GM19467 (cell line): Measurements from ENCODE around the gene CRYL1.
"Not testable (repeated sequence)": the region's sequence is repeated elsewhere in the genome, so short reads cannot be mapped to it uniquely, and the experiment has no call there.

ENCODE experiments used
- ATAC-seq: cut with Tn5 transposase; IDR thresholded peaks from one replicate; pipeline ENCODE4 v1.9.1; 2021; ENCODE audit warnings: mild to moderate bottlenecking, moderate library complexity; ENCODE audit not compliant: unreplicated experiment

Gene CRYL1

DNA sequence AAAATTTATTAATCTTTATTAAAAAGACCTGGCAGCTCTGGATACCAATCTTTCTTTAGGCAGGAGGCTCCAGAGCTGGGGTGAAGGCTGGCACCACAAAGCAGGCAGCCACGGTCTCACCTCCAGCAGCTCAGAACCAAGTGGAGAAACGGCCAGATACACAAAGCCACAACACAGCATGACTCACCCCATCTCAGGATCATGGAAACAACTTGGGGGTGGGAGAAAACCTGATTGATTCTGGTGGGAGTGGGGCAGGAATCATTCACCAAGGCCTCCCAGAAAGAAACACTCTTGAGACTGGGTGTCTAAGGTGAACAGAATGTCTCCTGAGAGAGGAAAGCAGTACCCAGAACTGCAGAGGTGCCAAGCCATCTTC is 64.2 kb downstream of the CRYL1 start:
- ATAC-seq = no peak

DNA sequence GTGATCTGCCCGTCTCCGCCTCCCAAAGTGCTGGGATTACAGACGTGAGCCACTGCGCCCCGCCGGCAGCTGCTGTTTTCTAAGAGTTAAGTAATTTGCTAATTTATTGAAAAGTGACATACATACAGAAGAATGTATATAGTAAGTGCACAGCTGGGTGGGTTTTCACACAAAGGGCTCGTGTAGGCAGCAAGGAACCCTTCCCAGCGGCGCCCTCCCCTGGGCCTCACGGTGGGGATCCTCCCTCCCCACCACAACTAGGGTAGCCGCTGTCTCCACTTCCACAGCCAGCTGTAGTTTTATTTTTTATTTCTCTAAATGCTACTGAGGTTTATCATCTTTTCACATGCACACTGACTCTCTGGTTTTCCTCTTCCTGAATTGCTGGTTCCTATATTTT is 64.9 kb downstream of the CRYL1 start:
- ATAC-seq = no peak

DNA sequence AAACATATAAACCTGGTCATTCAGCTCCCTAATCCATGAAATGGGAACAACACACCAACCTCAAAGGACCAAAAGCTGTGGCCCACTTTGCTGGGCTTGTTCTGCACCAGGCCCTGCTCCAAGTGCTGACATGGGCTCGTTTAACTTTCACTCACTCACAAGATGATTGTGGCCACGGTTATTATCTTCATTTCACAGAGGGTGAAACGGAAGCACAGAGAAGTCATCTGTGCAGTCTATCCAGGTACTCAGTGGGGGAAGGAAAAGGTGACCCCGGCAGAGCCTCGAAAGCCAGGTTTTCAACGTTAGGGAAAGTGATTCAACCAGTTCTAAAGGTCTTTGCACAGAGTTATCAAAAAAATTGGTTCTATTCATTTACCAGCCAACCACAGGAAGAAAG is 68.0 kb downstream of the CRYL1 start:
- no peak for ATAC-seq

GRCh38 chr13:20456737-20457136 is 68.9 kb downstream of the CRYL1 start:
- no peak for ATAC-seq

GRCh38 chr13:20451397-20451796 is 74.3 kb downstream of the CRYL1 start:
- ATAC-seq = no peak

GRCh38 chr13:20448470-20448869 is 77.2 kb downstream of the CRYL1 start:
- ATAC-seq = no peak

DNA sequence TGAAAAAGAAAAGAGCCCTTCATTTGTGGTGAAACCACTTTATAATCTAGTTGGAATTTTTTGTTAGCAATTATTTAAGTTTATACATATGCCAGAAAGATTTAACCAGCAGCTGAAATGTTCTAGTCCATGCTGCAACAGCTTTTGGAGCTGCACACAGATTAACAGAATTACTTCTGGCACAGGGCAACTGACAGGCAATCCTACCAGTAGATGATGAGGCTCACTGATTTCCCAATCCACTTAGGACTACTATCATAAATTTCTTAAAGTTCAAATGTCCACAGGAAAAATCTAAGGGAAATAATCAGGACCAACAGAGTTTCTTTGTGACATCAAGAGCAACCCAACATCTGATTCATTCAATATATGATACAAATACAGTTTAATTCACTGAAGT is 78.8 kb downstream of the CRYL1 start:
- ATAC-seq = no peak

GRCh38 chr13:20446405-20446804 is 79.3 kb downstream of the CRYL1 start:
- ATAC-seq = no peak

DNA sequence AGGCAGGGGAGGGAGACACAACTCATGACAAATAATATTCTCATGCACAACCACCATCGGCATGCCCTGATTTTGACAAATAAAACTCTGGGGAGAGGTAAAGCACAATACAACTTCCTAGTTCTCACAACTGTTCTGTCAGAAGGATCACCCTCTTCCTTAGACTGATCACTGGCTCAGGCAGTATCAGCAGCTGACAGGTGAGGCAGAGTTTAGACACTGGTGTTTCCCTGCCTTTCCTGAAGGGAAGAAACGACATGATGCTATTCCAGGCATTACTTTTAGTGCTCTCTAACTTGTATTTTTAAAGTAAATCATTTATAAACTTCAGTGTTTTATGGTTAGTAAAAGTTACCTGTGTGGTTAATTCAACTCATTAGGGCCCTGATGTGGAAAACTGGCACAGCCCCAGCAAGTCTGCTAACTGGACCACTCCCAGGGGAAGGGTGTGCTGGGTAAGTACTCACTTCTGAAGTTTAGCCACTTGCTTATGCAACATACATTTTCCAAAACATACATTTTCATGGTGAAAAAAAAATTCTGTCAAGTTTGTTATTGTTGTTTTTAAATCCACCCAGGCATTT is 82.8 kb downstream of the CRYL1 start:
- ATAC-seq = no peak

DNA sequence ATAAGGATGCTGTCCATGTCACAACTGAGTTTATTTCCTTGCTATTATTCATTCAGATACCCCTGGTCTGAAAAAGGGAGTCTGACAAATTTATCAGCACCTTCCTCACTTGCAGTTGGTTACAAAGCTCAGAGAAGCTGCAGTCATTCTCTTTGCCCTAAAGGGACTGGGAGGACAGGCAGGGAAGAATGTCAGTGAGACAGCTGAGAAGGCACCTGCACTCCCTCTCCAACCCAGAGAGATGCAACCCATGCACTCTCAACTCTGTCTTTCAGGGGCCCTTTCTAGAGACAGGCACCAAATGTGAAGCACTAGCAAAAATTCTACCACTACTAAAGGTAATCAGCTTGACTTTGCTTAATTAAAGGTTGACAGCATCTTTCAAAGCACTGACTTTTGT is 83.3 kb downstream of the CRYL1 start:
- no peak for ATAC-seq

DNA sequence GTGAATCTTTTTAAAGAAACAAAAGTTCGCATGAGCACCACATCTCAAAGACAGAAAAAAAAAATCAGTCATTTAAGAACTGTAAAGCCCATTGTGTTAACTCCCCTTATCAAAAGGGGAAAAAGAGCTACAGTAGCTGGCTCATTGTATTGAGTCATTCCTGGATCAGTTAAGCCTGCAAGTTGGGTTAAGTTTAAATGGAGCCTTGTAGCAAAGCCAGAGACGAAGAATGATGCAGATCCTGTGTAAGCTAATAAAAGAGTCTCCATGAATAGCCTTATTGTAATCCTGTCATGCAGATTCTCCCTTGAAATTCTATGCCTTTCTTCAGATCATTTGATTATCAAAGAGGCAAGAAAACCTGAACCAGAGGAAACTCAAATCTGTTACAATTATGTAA is 83.8 kb downstream of the CRYL1 start:
- no peak for ATAC-seq

- ATAC-seq = no peak
These were observed 84.6 kb downstream of the CRYL1 start for GRCh38 chr13:20441056-20441455.

- no peak for ATAC-seq
These were observed 86.4 kb downstream of the CRYL1 start for GRCh38 chr13:20439261-20439660.

DNA sequence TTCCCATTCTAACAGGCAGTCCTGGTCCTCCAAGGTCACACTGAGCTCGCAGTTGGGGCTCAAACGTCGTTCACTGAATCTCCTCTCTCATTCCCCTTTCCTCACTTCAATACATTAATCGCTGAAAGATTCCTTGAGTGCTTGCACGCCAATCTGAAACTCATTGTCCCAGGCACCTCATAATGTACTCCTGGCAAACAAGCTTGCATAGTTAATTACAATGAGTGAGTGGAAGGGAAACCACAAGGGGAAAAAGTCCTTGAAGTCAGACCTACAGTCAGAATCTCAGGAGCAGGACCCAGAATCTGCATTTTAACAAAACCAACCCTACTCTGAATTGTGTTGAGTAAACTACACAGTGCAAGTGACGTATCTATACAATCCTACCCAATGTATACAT is 86.9 kb downstream of the CRYL1 start:
- ATAC-seq = no peak

DNA sequence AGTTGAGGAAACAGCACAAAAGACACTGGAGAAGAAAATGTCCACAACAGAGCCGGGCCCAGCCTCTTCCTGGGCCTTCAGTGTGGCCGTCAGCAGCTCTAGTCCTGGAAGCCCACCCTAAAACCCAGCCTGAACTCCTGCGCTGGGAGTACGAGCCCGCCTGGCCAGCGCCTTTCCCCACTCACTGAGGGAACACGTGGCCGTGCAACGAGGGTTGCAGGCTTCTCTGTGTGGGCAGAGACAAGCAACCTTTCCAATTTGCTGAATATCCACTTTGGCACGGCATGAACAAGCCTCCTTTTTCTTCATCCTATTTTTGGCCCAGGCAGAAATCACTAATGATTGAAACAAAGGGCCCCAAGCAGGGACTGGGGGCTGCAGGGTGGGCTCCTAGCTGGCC is 89.2 kb downstream of the CRYL1 start:
- no peak for ATAC-seq

- ATAC-seq = no peak
These were observed 89.9 kb downstream of the CRYL1 start for GRCh38 chr13:20435616-20436368.

DNA sequence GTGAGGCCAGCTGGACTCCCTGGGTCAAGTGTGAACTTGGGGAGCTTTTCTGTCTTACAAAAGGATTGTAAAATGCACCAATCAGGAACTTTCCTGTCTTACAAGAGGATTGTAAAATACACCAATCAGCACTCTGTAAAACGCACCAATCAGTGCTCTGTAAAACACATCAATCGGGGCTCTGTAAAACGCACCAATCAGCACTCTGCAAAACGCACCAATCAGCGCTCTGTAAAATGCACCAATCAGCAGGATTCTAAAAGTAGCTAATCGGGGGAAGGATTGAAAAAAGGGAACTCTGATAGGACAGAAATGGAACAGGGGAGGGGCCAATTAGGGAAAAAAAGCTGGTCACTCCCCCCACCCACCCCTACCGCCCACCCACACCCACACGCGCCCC is 91.4 kb downstream of the CRYL1 start:
- not testable (repeated sequence) for ATAC-seq

GRCh38 chr13:20431687-20432384 is 93.8 kb downstream of the CRYL1 start:
- no peak for ATAC-seq

DNA sequence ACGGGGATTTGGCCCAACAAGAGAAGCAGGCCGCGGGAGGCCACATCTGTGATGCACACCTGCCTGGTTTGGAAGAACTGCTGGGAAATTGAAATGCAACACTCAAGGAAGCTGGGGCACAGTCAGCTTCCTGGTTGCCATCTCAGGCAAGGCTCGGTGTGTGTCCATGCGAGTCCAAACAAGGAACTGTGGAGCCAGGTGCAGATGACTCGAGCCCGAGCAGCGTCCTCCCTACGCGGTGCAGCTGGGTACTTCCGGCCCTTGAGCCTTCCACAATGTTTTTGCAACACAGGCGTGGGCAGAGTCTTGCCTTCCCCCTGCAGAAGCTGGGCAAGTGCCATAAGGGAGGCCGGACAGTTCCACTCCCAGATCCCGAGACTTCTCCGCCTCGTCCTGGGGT is 94.6 kb downstream of the CRYL1 start:
- ATAC-seq = no peak

DNA sequence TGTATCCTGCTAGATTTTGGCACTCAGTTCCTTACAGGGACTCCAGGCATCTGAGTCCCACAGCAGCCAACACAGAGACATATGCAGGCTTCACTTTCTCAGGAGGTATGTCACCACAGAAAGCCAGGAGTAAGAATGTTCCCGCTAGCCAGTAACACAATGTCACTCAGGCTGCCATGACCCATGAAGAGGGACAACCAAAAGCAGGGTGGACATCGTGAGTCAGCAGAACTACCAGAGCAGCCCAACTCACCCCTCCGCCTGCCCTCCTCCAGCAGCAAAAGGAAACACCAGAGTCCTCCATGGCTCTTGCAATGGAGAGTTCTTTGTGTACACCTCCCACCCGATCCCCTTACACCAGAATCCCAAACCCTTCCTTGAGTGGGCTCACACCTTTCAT is 95.4 kb downstream of the CRYL1 start:
- ATAC-seq = no peak

GRCh38 chr13:20429682-20430081 is 96.0 kb downstream of the CRYL1 start:
- ATAC-seq = no peak
